HCT116 (cell line): ENCODE data around the gene OR1M1. TPM values are rescaled to one million over a fixed set of nuclear protein-coding genes. Genes with fewer than 3 reads are reported as not detected.

Source experiments
- ATAC-seq: fragments of 200-7000 bp; cut with Tn5 transposase; 2 replicates; pipeline ENCODE4 v1.9.1; 2020; ENCODE audit warnings: mild to moderate bottlenecking, moderate library complexity
- BruUV-seq: library from RNA; stranded (reverse); fragments of 400-500 nt; replicated peaks from 2 replicates; lab custom pipeline; 2021; lab: Mats Ljungman, UMichigan
- CTCF ChIA-PET: fragments of 300-600 bp; sonication (Branson Sonifier 250); formaldehyde crosslinking; loops from one replicate; lab custom pipeline; 2021; ENCODE audit warnings: antibody characterized with exemption; lab: Charles Lee
- POLR2A ChIA-PET: fragments of 300-600, 350-600 bp; sonication (Branson Sonifier 250); formaldehyde crosslinking; loops from one replicate; lab custom pipeline; 2021; ENCODE audit warnings: antibody characterized with exemption; lab: Charles Lee
- RAD21 ChIA-PET, 2 experiments: fragments of 300-600 bp; sonication (Branson Sonifier 250); formaldehyde crosslinking; loops; one replicate each; lab custom pipeline; 2023; ENCODE audit warnings: low total read pairs in 2 of 2; ENCODE audit not compliant: uncharacterized antibody in 2 of 2, unreplicated experiment in 2 of 2, low non-redundant PET in 1 of 2; lab: Charles Lee
- DNase-seq: peaks from one replicate; pipeline ENCODE4 v3.0.0-alpha.2; 2010; ENCODE audit warnings: low read depth, low spot score
- H2AFZ ChIP-seq: fragments of 200-600 bp; shearing (Covaris generic), sonication (generic); 2 replicates; pipeline ENCODE4 v1.6.1; 2017; ENCODE audit warnings: low read depth, mixed run types, mixed read lengths, antibody characterized with exemption, low read length; ENCODE audit not compliant: poor library complexity, severe bottlenecking
- H3K27ac ChIP-seq: 2 replicates; pipeline ENCODE4 v1.5.1; 2012; ENCODE audit warnings: low read depth, low read length
- H3K27me3 ChIP-seq: fragments of 200-600 bp; sonication (generic); 2 replicates; pipeline ENCODE4 v1.6.1; 2016; ENCODE audit warnings: mixed run types, low read length, mixed read lengths; ENCODE audit not compliant: insufficient read depth
- H3K36me3 ChIP-seq, 2 experiments: fragments of 200-500 bp in 1 of 2; fragments of 200-600 bp in 1 of 2; sonication (Bioruptor generic) in 1 of 2; sonication (generic) in 1 of 2; 2 replicates each; pipeline versions ENCODE4 v1.5.1 to v1.6.1; 2014 to 2016; ENCODE audit warnings: low read length in 2 of 2, inconsistent platforms in 1 of 2, mixed read lengths in 1 of 2, mixed run types in 1 of 2; ENCODE audit not compliant: insufficient read depth in 2 of 2, control insufficient read depth in 1 of 2
- H3K4me1 ChIP-seq, 2 experiments: fragments of 200-600 bp in 1 of 2; sonication (generic) in 1 of 2; 2 replicates each; pipeline versions ENCODE4 v1.5.1 to v1.6.1; 2012 to 2017; ENCODE audit warnings: low read length in 2 of 2, inconsistent platforms in 1 of 2, mild to moderate bottlenecking in 1 of 2, mixed read lengths in 1 of 2, mixed run types in 1 of 2, moderate library complexity in 1 of 2; ENCODE audit not compliant: insufficient read depth in 2 of 2, control insufficient read depth in 1 of 2
- H3K4me2 ChIP-seq: fragments of 200-600 bp; sonication (generic); 2 replicates; pipeline ENCODE4 v1.6.1; 2017; ENCODE audit warnings: mixed run types, low read length, mixed read lengths
- H3K4me3 ChIP-seq, 2 experiments: fragments of 200-600 bp in 1 of 2; sonication (generic) in 1 of 2; replicated peaks in 1 of 2; 2 replicates each; pipeline ENCODE4 v1.5.1; 2011 to 2016; ENCODE audit warnings: low read length in 2 of 2, control low read depth in 1 of 2, low read depth in 1 of 2, mild to moderate bottlenecking in 1 of 2, mixed read lengths in 1 of 2, mixed run types in 1 of 2
- H3K79me2 ChIP-seq: fragments of 200-600 bp; sonication (generic); 2 replicates; pipeline ENCODE4 v1.6.1; 2017; ENCODE audit warnings: mild to moderate bottlenecking, mixed run types, low read length, moderate library complexity, mixed read lengths; ENCODE audit not compliant: insufficient read depth
- H3K9ac ChIP-seq: fragments of 200-600 bp; sonication (generic); 2 replicates; pipeline ENCODE4 v1.6.1; 2016; ENCODE audit warnings: low read length, mixed read lengths
- H3K9me2 ChIP-seq: fragments of 200-600 bp; sonication (generic), shearing (Covaris generic); 2 replicates; pipeline ENCODE4 v1.6.1; 2017; ENCODE audit warnings: mixed run types, mild to moderate bottlenecking, moderate library complexity; ENCODE audit not compliant: insufficient read depth
- H3K9me3 ChIP-seq, 2 experiments: fragments of 200-500 bp in 1 of 2; fragments of 200-600 bp in 1 of 2; sonication (Bioruptor generic) in 1 of 2; sonication (generic) in 1 of 2; 2 replicates each; pipeline ENCODE4 v1.6.1; 2014 to 2017; ENCODE audit warnings: low read length in 2 of 2, mixed read lengths in 2 of 2, inconsistent platforms in 1 of 2, low read depth in 1 of 2, mild to moderate bottlenecking in 1 of 2, mixed run types in 1 of 2, moderate library complexity in 1 of 2; ENCODE audit not compliant: control insufficient read depth in 1 of 2, insufficient read depth in 1 of 2
- H4K20me1 ChIP-seq: fragments of 200-600 bp; sonication (generic), shearing (Covaris generic); 2 replicates; pipeline ENCODE4 v1.6.1; 2017; ENCODE audit warnings: mixed run types, mild to moderate bottlenecking, moderate library complexity; ENCODE audit not compliant: insufficient read depth
- CBX3 ChIP-seq: IDR thresholded peaks from 2 replicates; pipeline ENCODE4 v1.6.1; 2012; ENCODE audit warnings: low read depth
- CEBPB ChIP-seq: IDR thresholded peaks from 2 replicates; pipeline ENCODE4 v1.6.1; 2012; ENCODE audit warnings: low read depth
- EZH2 ChIP-seq: fragments of 200-600 bp; sonication (generic); IDR thresholded peaks from 2 replicates; pipeline ENCODE4 v1.6.1; 2017; ENCODE audit warnings: antibody characterized with exemption, mixed run types
- JUND ChIP-seq: IDR thresholded peaks from 2 replicates; pipeline ENCODE4 v1.6.1; 2012
- YY1 ChIP-seq: IDR thresholded peaks from 2 replicates; pipeline ENCODE4 v1.6.1; 2011; ENCODE audit warnings: low read length, low read depth, moderate library complexity, mild to moderate bottlenecking; ENCODE audit not compliant: insufficient replicate concordance; ENCODE audit errors: extremely low read depth
- ZNF274 ChIP-seq: fragments of 200-500 bp; sonication (Bioruptor generic); IDR thresholded peaks from 2 replicates; pipeline ENCODE4 v1.6.1; 2014; ENCODE audit warnings: mild to moderate bottlenecking, low read depth, low read length, inconsistent platforms
- intact Hi-C: fragments of 100-400 bp; cut with micrococcal nuclease; formaldehyde crosslinking; loops from 2 replicates; pipeline ENCODE4 v1.10.0; 2022
- total RNA-seq: library from RNA; stranded (reverse); gene quantifications from one replicate; pipeline ENCODE4 v1.2.1, GENCODE V29; 2021; ENCODE audit not compliant: unreplicated experiment
- TF ChIP-seq, protein P1 (sequence below), 3 experiments: fragments of 200-600 bp in 1 of 3; sonication (generic) in 1 of 3; IDR thresholded peaks in 2 of 3; conservative IDR thresholded peaks in 1 of 3; 2 replicates each; pipeline ENCODE4 v1.5.1; 2012 to 2017; ENCODE audit warnings: low read depth in 2 of 3, low read length in 2 of 3, antibody characterized with exemption in 1 of 3, borderline replicate concordance in 1 of 3, control low read depth in 1 of 3, mild to moderate bottlenecking in 1 of 3, mixed read lengths in 1 of 3, mixed run types in 1 of 3, moderate library complexity in 1 of 3; ENCODE audit not compliant: insufficient read depth in 1 of 3
- TF ChIP-seq, protein P2 (sequence below): IDR thresholded peaks from 2 replicates; pipeline ENCODE4 v1.6.1; 2012; ENCODE audit warnings: low read depth
- TF ChIP-seq, protein P3 (sequence below): IDR thresholded peaks from 2 replicates; pipeline ENCODE4 v1.6.1; 2012

Gene OR1M1
- total RNA-seq, 1 experiment from 2014 or later: not detected

DNA sequence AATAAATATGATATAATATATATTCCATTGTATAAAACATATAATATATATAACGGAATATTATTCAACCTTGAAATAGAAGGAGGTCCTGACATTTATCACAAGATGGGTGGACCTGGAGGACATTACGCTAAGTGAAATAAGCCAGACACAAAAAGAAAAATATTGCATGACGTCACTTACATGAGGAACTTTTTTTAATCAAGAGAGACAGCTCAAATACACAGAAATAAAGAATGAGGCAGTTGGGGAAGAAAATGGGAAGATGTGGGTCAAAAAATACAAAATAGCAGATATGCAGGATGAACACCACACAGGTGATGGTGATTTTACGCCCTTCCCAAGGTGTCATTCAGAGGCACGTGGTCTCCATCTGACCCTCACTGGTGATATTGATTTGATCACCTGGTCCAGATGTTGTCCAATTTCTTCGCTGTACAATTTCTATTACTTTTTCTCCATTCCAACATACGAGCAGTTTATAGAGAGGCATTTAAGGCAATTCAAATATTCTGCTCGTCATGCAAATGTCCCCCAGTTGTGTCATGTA lies 52.8 kb downstream of the OR1M1 start:
- ChIA-PET CTCF (no interaction called here), RAD21 (no interaction called here), POLR2A (no interaction called here)
- TF ChIP-seq CBX3 (no peak; the same call in 1 of the 2 replicates), JUND (no peak), YY1 (no peak), ZNF274 (no peak), EZH2 (no peak), CEBPB (no peak)
- TF ChIP-seq, protein P1, sequence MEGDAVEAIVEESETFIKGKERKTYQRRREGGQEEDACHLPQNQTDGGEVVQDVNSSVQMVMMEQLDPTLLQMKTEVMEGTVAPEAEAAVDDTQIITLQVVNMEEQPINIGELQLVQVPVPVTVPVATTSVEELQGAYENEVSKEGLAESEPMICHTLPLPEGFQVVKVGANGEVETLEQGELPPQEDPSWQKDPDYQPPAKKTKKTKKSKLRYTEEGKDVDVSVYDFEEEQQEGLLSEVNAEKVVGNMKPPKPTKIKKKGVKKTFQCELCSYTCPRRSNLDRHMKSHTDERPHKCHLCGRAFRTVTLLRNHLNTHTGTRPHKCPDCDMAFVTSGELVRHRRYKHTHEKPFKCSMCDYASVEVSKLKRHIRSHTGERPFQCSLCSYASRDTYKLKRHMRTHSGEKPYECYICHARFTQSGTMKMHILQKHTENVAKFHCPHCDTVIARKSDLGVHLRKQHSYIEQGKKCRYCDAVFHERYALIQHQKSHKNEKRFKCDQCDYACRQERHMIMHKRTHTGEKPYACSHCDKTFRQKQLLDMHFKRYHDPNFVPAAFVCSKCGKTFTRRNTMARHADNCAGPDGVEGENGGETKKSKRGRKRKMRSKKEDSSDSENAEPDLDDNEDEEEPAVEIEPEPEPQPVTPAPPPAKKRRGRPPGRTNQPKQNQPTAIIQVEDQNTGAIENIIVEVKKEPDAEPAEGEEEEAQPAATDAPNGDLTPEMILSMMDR (IDR thresholded peaks at IDR 0.05 in 2 of 3, conservative IDR thresholded peaks at IDR 0.05 in 1 of 3; ENCODE audit: borderline replicate concordance in 1 of 3, insufficient read depth in 1 of 3, low read depth in 2 of 3, low read length in 2 of 3): no peak
- TF ChIP-seq, protein P2, sequence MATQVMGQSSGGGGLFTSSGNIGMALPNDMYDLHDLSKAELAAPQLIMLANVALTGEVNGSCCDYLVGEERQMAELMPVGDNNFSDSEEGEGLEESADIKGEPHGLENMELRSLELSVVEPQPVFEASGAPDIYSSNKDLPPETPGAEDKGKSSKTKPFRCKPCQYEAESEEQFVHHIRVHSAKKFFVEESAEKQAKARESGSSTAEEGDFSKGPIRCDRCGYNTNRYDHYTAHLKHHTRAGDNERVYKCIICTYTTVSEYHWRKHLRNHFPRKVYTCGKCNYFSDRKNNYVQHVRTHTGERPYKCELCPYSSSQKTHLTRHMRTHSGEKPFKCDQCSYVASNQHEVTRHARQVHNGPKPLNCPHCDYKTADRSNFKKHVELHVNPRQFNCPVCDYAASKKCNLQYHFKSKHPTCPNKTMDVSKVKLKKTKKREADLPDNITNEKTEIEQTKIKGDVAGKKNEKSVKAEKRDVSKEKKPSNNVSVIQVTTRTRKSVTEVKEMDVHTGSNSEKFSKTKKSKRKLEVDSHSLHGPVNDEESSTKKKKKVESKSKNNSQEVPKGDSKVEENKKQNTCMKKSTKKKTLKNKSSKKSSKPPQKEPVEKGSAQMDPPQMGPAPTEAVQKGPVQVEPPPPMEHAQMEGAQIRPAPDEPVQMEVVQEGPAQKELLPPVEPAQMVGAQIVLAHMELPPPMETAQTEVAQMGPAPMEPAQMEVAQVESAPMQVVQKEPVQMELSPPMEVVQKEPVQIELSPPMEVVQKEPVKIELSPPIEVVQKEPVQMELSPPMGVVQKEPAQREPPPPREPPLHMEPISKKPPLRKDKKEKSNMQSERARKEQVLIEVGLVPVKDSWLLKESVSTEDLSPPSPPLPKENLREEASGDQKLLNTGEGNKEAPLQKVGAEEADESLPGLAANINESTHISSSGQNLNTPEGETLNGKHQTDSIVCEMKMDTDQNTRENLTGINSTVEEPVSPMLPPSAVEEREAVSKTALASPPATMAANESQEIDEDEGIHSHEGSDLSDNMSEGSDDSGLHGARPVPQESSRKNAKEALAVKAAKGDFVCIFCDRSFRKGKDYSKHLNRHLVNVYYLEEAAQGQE: no peak
- TF ChIP-seq, protein P3, sequence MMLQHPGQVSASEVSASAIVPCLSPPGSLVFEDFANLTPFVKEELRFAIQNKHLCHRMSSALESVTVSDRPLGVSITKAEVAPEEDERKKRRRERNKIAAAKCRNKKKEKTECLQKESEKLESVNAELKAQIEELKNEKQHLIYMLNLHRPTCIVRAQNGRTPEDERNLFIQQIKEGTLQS: no peak
- Histone ChIP-seq H3K9me2 (no peaks in the 10 kb centered on the region), H3K9me3 (peaks cover 4 to 18% of the 10 kb centered on the region in 2 experiments), H3K27me3 (no peaks in the 10 kb centered on the region), H3K27ac (peak overlapping the region; percentile 54), H3K9ac (peak overlapping the region; percentile 99), H3K4me1 (peaks cover 4 to 9% of the 10 kb centered on the region in 2 experiments; a peak in 2 of 4 replicates), H3K4me2 (peak overlapping the region; percentile 95), H2AFZ (peak overlapping the region; percentile 97), H3K79me2 (peaks cover 45% of the 10 kb centered on the region), H3K36me3 (peaks cover 0 to 14% of the 10 kb centered on the region in 2 experiments; a peak in 1 of 4 replicates), H4K20me1 (no peaks in the 10 kb centered on the region), H3K4me3 (peak overlapping the region; percentile 90 to 99)
- peak; percentile 9 for ATAC-seq
- DNase-seq: no peak
- intact Hi-C loops: loop anchor here (5.0 to 10.0 kb wide), 7 partner anchors 173 to 1248 kb away; partner anchors contain the start of genes ZNF266 and ZNF561
- BruUV-seq: TSS peak; percentile 76
